AG09319 (cell line): Measurements from ENCODE around the gene C16orf74.

Source experiments
- DNase-seq: peaks from one replicate; pipeline ENCODE4 v3.0.0-alpha.2; 2010; ENCODE audit warnings: low read depth; ENCODE audit errors: extremely low read depth
- TF ChIP-seq, protein P1 (sequence below): IDR thresholded peaks from 2 replicates; pipeline ENCODE4 v1.5.1; 2011; ENCODE audit warnings: low read depth, mild to moderate bottlenecking, inconsistent platforms, low read length, moderate library complexity

C16orf74 gene

DNA sequence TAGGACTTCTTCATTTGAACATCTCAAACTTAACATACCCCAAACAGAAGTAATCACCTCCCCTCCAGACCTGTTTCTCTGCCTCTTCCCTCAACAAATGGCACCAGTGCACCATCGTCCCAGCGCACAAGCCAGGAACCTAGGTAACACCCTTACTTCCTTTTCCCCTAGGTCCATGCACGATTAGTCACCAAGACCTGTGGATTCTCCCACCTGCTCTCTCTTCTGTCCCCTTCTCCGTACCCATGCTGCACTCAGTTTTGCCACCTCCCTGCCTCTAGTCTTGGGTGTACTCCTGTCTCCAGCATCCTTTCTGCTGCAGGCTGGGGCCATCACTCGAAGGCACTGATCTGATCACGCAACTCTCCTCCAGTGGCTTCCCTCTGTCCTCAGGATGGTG, 45.3 kb upstream of the C16orf74 start:
- no peak for DNase-seq
- TF ChIP-seq, protein P1, sequence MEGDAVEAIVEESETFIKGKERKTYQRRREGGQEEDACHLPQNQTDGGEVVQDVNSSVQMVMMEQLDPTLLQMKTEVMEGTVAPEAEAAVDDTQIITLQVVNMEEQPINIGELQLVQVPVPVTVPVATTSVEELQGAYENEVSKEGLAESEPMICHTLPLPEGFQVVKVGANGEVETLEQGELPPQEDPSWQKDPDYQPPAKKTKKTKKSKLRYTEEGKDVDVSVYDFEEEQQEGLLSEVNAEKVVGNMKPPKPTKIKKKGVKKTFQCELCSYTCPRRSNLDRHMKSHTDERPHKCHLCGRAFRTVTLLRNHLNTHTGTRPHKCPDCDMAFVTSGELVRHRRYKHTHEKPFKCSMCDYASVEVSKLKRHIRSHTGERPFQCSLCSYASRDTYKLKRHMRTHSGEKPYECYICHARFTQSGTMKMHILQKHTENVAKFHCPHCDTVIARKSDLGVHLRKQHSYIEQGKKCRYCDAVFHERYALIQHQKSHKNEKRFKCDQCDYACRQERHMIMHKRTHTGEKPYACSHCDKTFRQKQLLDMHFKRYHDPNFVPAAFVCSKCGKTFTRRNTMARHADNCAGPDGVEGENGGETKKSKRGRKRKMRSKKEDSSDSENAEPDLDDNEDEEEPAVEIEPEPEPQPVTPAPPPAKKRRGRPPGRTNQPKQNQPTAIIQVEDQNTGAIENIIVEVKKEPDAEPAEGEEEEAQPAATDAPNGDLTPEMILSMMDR = no peak

DNA sequence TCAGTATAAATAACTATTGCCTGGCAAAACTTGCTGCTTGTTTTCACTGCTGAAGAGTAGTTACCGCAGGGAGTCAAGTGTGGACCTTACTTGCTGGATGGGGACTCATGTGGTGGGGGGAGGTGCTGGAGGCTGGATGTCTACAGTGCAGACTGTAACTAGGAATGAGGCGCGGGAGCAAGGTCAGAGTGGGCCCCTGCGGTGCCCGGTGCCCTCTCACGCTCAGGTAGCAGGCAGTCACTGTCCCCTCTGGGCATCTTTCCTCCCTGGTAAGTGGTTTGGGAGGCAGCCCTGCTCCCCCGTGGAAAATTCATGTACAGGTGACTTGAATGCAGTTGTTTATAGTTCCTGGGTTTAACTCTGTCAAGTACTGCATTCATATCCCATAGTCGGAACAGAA, 43.8 kb upstream of the C16orf74 start:
- TF ChIP-seq, protein P1 = no peak
- no peak for DNase-seq

DNA sequence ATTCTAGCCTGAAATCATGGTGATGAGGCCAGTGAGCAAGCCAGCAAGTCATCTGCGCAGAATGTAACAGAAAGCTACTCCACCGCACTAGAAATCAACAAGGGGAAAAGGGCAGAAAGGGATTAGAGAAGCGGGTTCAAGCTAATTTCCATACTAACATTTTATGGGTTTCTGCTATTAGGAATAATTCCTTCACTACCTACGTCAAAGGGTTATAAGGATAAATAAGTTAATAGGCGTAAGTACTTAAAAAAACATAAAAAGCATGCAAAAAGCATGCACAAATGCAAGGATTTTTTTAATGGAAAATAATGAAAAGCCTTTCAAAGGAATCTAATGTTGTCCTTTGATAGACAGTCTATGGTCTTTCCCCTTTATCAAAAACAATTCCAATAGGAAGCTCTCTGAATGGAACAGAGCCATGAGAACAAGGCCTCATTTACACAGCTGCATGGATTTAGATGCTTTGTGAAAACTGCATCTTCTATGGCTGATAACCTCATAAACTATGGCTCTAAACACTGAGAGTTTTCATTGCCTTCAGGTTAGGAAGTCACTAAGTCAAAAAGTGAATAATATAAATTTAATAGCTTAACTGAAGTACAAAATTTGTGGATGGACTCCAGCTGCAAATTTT, 42.9 kb upstream of the C16orf74 start:
- no peak for DNase-seq
- TF ChIP-seq, protein P1 = no peak

DNA sequence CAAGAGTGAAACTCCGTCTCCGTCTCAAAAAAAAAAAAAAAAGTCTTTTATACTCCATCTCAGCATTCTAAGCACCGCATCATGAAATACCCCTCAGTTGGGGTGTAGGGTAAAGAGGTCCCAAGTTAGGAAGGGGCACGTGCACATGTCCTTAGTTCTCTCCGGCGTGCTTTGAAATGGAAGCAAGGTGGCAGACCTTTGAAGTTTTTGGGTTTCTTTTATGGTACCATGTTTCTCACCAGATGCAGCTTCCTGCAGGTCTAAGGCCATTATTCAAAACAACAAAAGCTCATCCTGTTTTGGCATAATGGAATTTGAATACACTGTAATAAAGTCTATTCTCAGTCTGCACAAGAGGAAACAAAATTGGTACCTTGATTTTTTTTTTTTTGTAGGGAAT, 38.9 kb upstream of the C16orf74 start:
- TF ChIP-seq, protein P1 = no peak
- DNase-seq = no peak

DNA sequence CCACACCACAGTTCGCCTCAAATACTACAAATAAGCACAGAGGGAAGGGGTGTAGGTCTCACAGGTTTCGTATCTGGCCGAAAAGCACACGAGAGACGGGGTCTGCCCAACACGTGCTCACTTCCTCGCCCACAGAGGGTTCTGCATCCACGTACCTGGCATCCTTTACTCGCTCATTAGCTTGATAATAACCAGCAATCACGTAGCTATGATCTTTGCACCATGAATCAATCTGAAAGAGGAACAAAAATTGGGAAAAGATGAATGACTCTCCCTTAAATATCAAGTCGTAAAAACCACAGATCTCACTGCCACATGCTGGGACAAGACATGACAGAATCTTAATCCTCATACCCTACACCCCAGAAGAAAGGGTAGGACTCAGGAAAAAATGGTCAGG, 37.9 kb upstream of the C16orf74 start:
- no peak for DNase-seq
- TF ChIP-seq, protein P1 = no peak

DNA sequence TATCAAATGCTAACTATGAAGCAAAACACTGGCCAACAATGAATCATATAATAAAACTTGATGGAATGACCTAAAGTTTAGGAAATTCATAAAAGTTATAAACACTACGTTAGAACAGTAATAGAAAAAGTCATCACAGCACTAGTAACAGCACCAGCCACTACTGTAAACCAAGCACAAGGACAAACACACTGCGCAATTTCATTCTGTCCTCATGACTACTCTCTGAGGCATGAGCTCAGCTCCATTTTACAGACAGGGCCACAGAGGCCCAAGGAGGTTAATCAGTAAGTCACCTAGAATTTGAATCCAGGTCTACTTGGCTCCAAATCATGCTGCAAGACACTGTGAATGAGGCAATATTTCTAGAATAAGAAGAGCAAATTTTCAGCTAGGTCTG, 35.0 kb upstream of the C16orf74 start:
- TF ChIP-seq, protein P1 = no peak
- no peak for DNase-seq

DNA sequence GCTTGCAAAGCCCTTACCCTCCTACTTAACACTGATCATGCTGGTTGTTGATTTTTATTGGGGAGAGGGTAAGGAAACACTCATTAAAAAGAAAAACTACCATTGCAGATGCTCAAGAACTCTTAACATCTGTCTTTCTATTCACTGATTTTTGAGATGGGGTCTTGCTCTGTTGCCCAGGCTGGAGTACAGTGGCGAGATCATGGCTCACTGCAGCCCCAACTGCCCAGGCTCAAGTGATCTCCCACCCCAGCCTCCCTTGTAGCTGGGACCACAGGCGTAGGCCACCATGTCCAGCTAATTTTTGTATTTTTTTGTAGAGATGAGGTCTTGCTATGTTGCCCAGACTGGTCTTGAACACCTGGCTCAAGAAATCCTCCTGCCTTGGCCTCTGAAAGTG, 33.9 kb upstream of the C16orf74 start:
- TF ChIP-seq, protein P1 = no peak
- DNase-seq = no peak
